HL-60 (cell line): ENCODE results near the gene RASD2.

Source experiments
- CTCF ChIP-seq: IDR thresholded peaks from one replicate; pipeline ENCODE4 v1.5.1; 2011; ENCODE audit warnings: low read length, control low read depth, inconsistent platforms; ENCODE audit not compliant: insufficient read depth
- SPI1 ChIP-seq: IDR thresholded peaks from 2 replicates; pipeline ENCODE4 v1.6.1; 2012; ENCODE audit warnings: low read depth, mild to moderate bottlenecking, borderline replicate concordance

- TF ChIP-seq CTCF: no peak
- TF ChIP-seq SPI1: no peak
Observed at GRCh38 chr22:35554297-35554845, 13.7 kb downstream of the RASD2 start.
